ENCODE results near the gene WBP1. TPM values are rescaled to one million over a fixed set of nuclear protein-coding genes. Genes with fewer than 3 reads are reported as not detected.

Gene WBP1
- total RNA-seq (10 to 100 TPM; 31.2 to 31.6 TPM), polyA plus RNA-seq (37.0 TPM)

- peaks cover 0 to 44% (median 0%) of the 10 kb centered on the region in 3 donors for H3K36me3 Mint-ChIP-seq
- Histone ChIP-seq H3K4me1 (ENCODE audit: insufficient read depth, low read length) (peaks cover 36% of the 10 kb centered on the region), H3K27me3 (ENCODE audit: insufficient read depth, low read length, poor library complexity, severe bottlenecking) (no peaks in the 10 kb centered on the region), H3K27ac (ENCODE audit: low read depth, low read length) (peak within 1 kb of the TSS; percentile 94), H3K36me3 (ENCODE audit: insufficient read depth, low read length) (peaks cover 4% of the 10 kb centered on the region), H3K9me3 (ENCODE audit: low read length) (no peaks in the 10 kb centered on the region), H3K4me3 (ENCODE audit: low read length) (peak within 1 kb of the TSS; percentile 90)
- peaks cover 51 to 65% (median 62%) of the 10 kb centered on the region in 3 donors for H3K4me1 Mint-ChIP-seq
- POLR2A ChIA-PET = interaction anchor here (0.6 to 3.8 kb wide), 13 partner anchors 9 to 721 kb away, joined by 3 to 54 read pairs (median 5); partner anchors contain the start of genes AUP1, C2orf81, CCDC142 and DQX1
- CTCF ChIA-PET = interaction anchor here (0.8 to 5.8 kb wide), 8 partner anchors 9 to 129 kb away, joined by 3 to 83 read pairs (median 4); partner anchors contain the start of genes CCDC142, MRPL53 and TTC31
- peaks cover 0 to 2% of the 10 kb centered on the region in 2 donors for H3K27me3 Mint-ChIP-seq
- peak within 1 kb of the TSS; percentile 91 to 100 (median 100) for H3K27ac Mint-ChIP-seq
- peak; percentile 97 to 100 (median 99) for DNase-seq
- no peaks in the 10 kb centered on the region for H3K9me3 Mint-ChIP-seq
- peak within 1 kb of the TSS; percentile 87 to 98 (median 92) for H3K4me3 Mint-ChIP-seq
These were observed at the start of gene WBP1 for GRCh38 chr2:74458132-74458937. Gene WBP1, plus strand, starts transcription at chr2:74458438. Its CDS starts 165 bp downstream, at chr2:74458603.

GRCh38 chr2:74413001-74413698 is 45.1 kb upstream of the WBP1 start:
- Mint-ChIP-seq H3K9me3 (no peaks in the 10 kb centered on the region), H3K36me3 (peaks cover 0 to 2% (median 0%) of the 10 kb centered on the region in 3 donors), H3K4me3 (peak overlapping the region in 2 of 7 donors; percentile 16 to 40), H3K27me3 (peaks cover 23 to 36% of the 10 kb centered on the region in 2 donors), H3K4me1 (peaks cover 0 to 16% (median 4%) of the 10 kb centered on the region in 3 donors), H3K27ac (peak overlapping the region in 1 of 8 donors; percentile 8)
- H3K9me3 ChIP-seq (ENCODE audit: low read length) = no peaks in the 10 kb centered on the region
- H3K4me3 ChIP-seq (ENCODE audit: low read length) = no peak overlapping the region
- H3K27ac ChIP-seq (ENCODE audit: low read depth, low read length) = no peak overlapping the region
- DNase-seq = no peak
- CTCF ChIA-PET = interaction anchor here (1.0 kb wide), 1 partner anchor 9 kb away, joined by 3 read pairs; no protein-coding TSS in a partner anchor
- H3K36me3 ChIP-seq (ENCODE audit: insufficient read depth, low read length) = no peaks in the 10 kb centered on the region
- POLR2A ChIA-PET = no interaction called here
- peaks cover 6% of the 10 kb centered on the region for H3K4me1 ChIP-seq (ENCODE audit: insufficient read depth, low read length)
- H3K27me3 ChIP-seq (ENCODE audit: insufficient read depth, low read length, poor library complexity, severe bottlenecking) = peaks cover 6% of the 10 kb centered on the region

GRCh38 chr2:74414441-74414840 is 43.8 kb upstream of the WBP1 start:
- POLR2A ChIA-PET = no interaction called here
- Histone ChIP-seq H3K27me3 (ENCODE audit: insufficient read depth, low read length, poor library complexity, severe bottlenecking) (peaks cover 6% of the 10 kb centered on the region), H3K27ac (ENCODE audit: low read depth, low read length) (no peak overlapping the region), H3K4me1 (ENCODE audit: insufficient read depth, low read length) (peaks cover 6% of the 10 kb centered on the region), H3K4me3 (ENCODE audit: low read length) (peak overlapping the region; percentile 51), H3K36me3 (ENCODE audit: insufficient read depth, low read length) (no peaks in the 10 kb centered on the region), H3K9me3 (ENCODE audit: low read length) (no peaks in the 10 kb centered on the region)
- CTCF ChIA-PET = no interaction called here
- peaks cover 19 to 24% of the 10 kb centered on the region in 2 donors for H3K27me3 Mint-ChIP-seq
- H3K9me3 Mint-ChIP-seq = no peaks in the 10 kb centered on the region
- H3K36me3 Mint-ChIP-seq = peaks cover 0 to 2% (median 0%) of the 10 kb centered on the region in 3 donors
- H3K27ac Mint-ChIP-seq = peak overlapping the region in 1 of 8 donors; percentile 45
- H3K4me3 Mint-ChIP-seq = peak overlapping the region in 4 of 7 donors; percentile 50 to 74 (median 64)
- H3K4me1 Mint-ChIP-seq = peaks cover 0 to 16% (median 4%) of the 10 kb centered on the region in 3 donors
- DNase-seq = no peak

- Mint-ChIP-seq H3K4me1 (peaks cover 0 to 20% (median 5%) of the 10 kb centered on the region in 3 donors), H3K27me3 (peaks cover 18 to 21% of the 10 kb centered on the region in 2 donors), H3K36me3 (peaks cover 0 to 2% (median 0%) of the 10 kb centered on the region in 3 donors), H3K4me3 (peak overlapping the region in 6 of 7 donors; percentile 19 to 74 (median 42)), H3K27ac (peak overlapping the region in 1 of 8 donors; percentile 46), H3K9me3 (no peaks in the 10 kb centered on the region)
- Histone ChIP-seq H3K4me3 (ENCODE audit: low read length) (peak overlapping the region; percentile 51), H3K27ac (ENCODE audit: low read depth, low read length) (no peak overlapping the region), H3K4me1 (ENCODE audit: insufficient read depth, low read length) (peaks cover 7% of the 10 kb centered on the region), H3K36me3 (ENCODE audit: insufficient read depth, low read length) (no peaks in the 10 kb centered on the region), H3K27me3 (ENCODE audit: insufficient read depth, low read length, poor library complexity, severe bottlenecking) (peaks cover 6% of the 10 kb centered on the region), H3K9me3 (ENCODE audit: low read length) (no peaks in the 10 kb centered on the region)
- ChIA-PET POLR2A (no interaction called here), CTCF (interaction anchor here (1.3 kb wide), 1 partner anchor 24 kb away, joined by 4 read pairs; no protein-coding TSS in a partner anchor)
- peak in 1 of 5 donors; percentile 18 for DNase-seq
These were observed 43.1 kb upstream of the WBP1 start for GRCh38 chr2:74414881-74415761.

GRCh38 chr2:74415762-74416395 is 42.4 kb upstream of the WBP1 start:
- H3K27me3 ChIP-seq (ENCODE audit: insufficient read depth, low read length, poor library complexity, severe bottlenecking) = peaks cover 6% of the 10 kb centered on the region
- ChIA-PET POLR2A (no interaction called here), CTCF (interaction anchor here (1.3 kb wide), 1 partner anchor 25 kb away, joined by 4 read pairs; no protein-coding TSS in a partner anchor)
- no peaks in the 10 kb centered on the region for H3K9me3 Mint-ChIP-seq
- H3K4me1 Mint-ChIP-seq = peaks cover 1 to 25% (median 9%) of the 10 kb centered on the region in 3 donors
- no peaks in the 10 kb centered on the region for H3K36me3 ChIP-seq (ENCODE audit: insufficient read depth, low read length)
- H3K4me3 Mint-ChIP-seq = peak overlapping the region in 3 of 7 donors; percentile 47 to 76 (median 56)
- H3K27ac Mint-ChIP-seq = peak overlapping the region in 2 of 8 donors; percentile 9 to 46
- peak overlapping the region; percentile 21 for H3K4me3 ChIP-seq (ENCODE audit: low read length)
- no peak for DNase-seq
- H3K9me3 ChIP-seq (ENCODE audit: low read length) = no peaks in the 10 kb centered on the region
- H3K4me1 ChIP-seq (ENCODE audit: insufficient read depth, low read length) = peaks cover 15% of the 10 kb centered on the region
- H3K27ac ChIP-seq (ENCODE audit: low read depth, low read length) = no peak overlapping the region
- H3K36me3 Mint-ChIP-seq = peaks cover 0 to 2% (median 0%) of the 10 kb centered on the region in 3 donors
- H3K27me3 Mint-ChIP-seq = peaks cover 18 to 20% of the 10 kb centered on the region in 2 donors

- H3K36me3 ChIP-seq (ENCODE audit: insufficient read depth, low read length) = no peaks in the 10 kb centered on the region
- ChIA-PET CTCF (no interaction called here), POLR2A (no interaction called here)
- peaks cover 0 to 4% (median 2%) of the 10 kb centered on the region in 3 donors for H3K36me3 Mint-ChIP-seq
- no peaks in the 10 kb centered on the region for H3K9me3 ChIP-seq (ENCODE audit: low read length)
- no peak overlapping the region for H3K27ac ChIP-seq (ENCODE audit: low read depth, low read length)
- H3K4me3 ChIP-seq (ENCODE audit: low read length) = no peak overlapping the region
- H3K27me3 ChIP-seq (ENCODE audit: insufficient read depth, low read length, poor library complexity, severe bottlenecking) = peaks cover 6% of the 10 kb centered on the region
- H3K27ac Mint-ChIP-seq = peak overlapping the region in 2 of 8 donors; percentile 53 to 70
- H3K4me1 Mint-ChIP-seq = peaks cover 6 to 31% (median 14%) of the 10 kb centered on the region in 3 donors
- peak overlapping the region in 1 of 7 donors; percentile 76 for H3K4me3 Mint-ChIP-seq
- H3K9me3 Mint-ChIP-seq = no peaks in the 10 kb centered on the region
- H3K27me3 Mint-ChIP-seq = peaks cover 12 to 19% of the 10 kb centered on the region in 2 donors
- peaks cover 19% of the 10 kb centered on the region for H3K4me1 ChIP-seq (ENCODE audit: insufficient read depth, low read length)
- DNase-seq = no peak
These were observed 41.5 kb upstream of the WBP1 start for GRCh38 chr2:74416778-74417177.

GRCh38 chr2:74417197-74417596 is 41.0 kb upstream of the WBP1 start:
- H3K27ac Mint-ChIP-seq = peak overlapping the region in 2 of 8 donors; percentile 53 to 70
- Histone ChIP-seq H3K4me1 (ENCODE audit: insufficient read depth, low read length) (peaks cover 21% of the 10 kb centered on the region), H3K27ac (ENCODE audit: low read depth, low read length) (no peak overlapping the region), H3K27me3 (ENCODE audit: insufficient read depth, low read length, poor library complexity, severe bottlenecking) (peaks cover 6% of the 10 kb centered on the region), H3K9me3 (ENCODE audit: low read length) (no peaks in the 10 kb centered on the region), H3K4me3 (ENCODE audit: low read length) (no peak overlapping the region), H3K36me3 (ENCODE audit: insufficient read depth, low read length) (no peaks in the 10 kb centered on the region)
- peak overlapping the region in 1 of 7 donors; percentile 25 for H3K4me3 Mint-ChIP-seq
- H3K9me3 Mint-ChIP-seq = no peaks in the 10 kb centered on the region
- CTCF ChIA-PET = no interaction called here
- peaks cover 6 to 33% (median 14%) of the 10 kb centered on the region in 3 donors for H3K4me1 Mint-ChIP-seq
- POLR2A ChIA-PET = no interaction called here
- no peak for DNase-seq
- peaks cover 0 to 6% (median 2%) of the 10 kb centered on the region in 3 donors for H3K36me3 Mint-ChIP-seq
- peaks cover 12 to 18% of the 10 kb centered on the region in 2 donors for H3K27me3 Mint-ChIP-seq
